Activated T-helper 1 cell treated with Interleukin-2 at 50 U/mL for 16 hours (primary cell): Measurements from ENCODE around the gene HDGF.

Experiments
- DNase-seq: peaks from one replicate; pipeline ENCODE4 v3.0.0-alpha.2; 2020; ENCODE audit warnings: low read depth

The HDGF gene

GRCh38 chr1:156725683-156726280 is 25.7 kb downstream of the HDGF start:
- peak; percentile 66 for DNase-seq

GRCh38 chr1:156721535-156721934 is 29.9 kb downstream of the HDGF start:
- DNase-seq: no peak

GRCh38 chr1:156721131-156721530 is 30.3 kb downstream of the HDGF start:
- no peak for DNase-seq

- DNase-seq: no peak
These were observed 34.1 kb downstream of the HDGF start for GRCh38 chr1:156717351-156717750.

- no peak for DNase-seq
These were observed 36.6 kb downstream of the HDGF start for GRCh38 chr1:156714830-156715229.

GRCh38 chr1:156712626-156713025 is 38.8 kb downstream of the HDGF start:
- DNase-seq: no peak

- DNase-seq: no peak
These were observed 40.3 kb downstream of the HDGF start for GRCh38 chr1:156711011-156711817.

- no peak for DNase-seq
These were observed 41.6 kb downstream of the HDGF start for GRCh38 chr1:156709757-156710489.

GRCh38 chr1:156709031-156709430 is 42.4 kb downstream of the HDGF start:
- no peak for DNase-seq

- DNase-seq: no peak
These were observed 43.2 kb downstream of the HDGF start for GRCh38 chr1:156708218-156708661.

- no peak for DNase-seq
These were observed 43.9 kb downstream of the HDGF start for GRCh38 chr1:156707417-156708217.

GRCh38 chr1:156706657-156707416 is 44.6 kb downstream of the HDGF start:
- no peak for DNase-seq

GRCh38 chr1:156705918-156706656 is 45.4 kb downstream of the HDGF start:
- DNase-seq: peak; percentile 47

- DNase-seq: no peak
These were observed 46.1 kb downstream of the HDGF start, which contains the start of gene CRABP2 for GRCh38 chr1:156705321-156705917. TSS of gene CRABP2 (minus strand) at chr1:156705583. CDS start at chr1:156705446, 137 bp downstream.

- no peak for DNase-seq
These were observed 46.5 kb downstream of the HDGF start for GRCh38 chr1:156704930-156705320.

- no peak for DNase-seq
These were observed 47.2 kb downstream of the HDGF start for GRCh38 chr1:156704166-156704711.

- no peak for DNase-seq
These were observed 47.7 kb downstream of the HDGF start for GRCh38 chr1:156703741-156704140.

GRCh38 chr1:156703336-156703735 is 48.1 kb downstream of the HDGF start:
- DNase-seq: no peak

- no peak for DNase-seq
These were observed 50.5 kb downstream of the HDGF start for GRCh38 chr1:156700736-156701531.
